Renal pelvis (tissue), 4 donors: ENCODE measurements around the gene HDAC7. TPM values are rescaled to one million over a fixed set of nuclear protein-coding genes. Genes with fewer than 3 reads are reported as not detected.
A peak's percentile ranks its signal among the peaks of the same experiment; 100 is the strongest.

ENCODE experiments used
- DNase-seq: peaks from one replicate; pipeline ENCODE4 v3.0.0-alpha.2; 2013
- polyA plus RNA-seq, 3 donors: library from polyadenylated mRNA; unstranded; fragments of 120-200 nt; gene quantifications; one replicate each; pipeline ENCODE4 v1.2.1, GENCODE V29; 2013; ENCODE audit not compliant: insufficient read length in 3 of 3

Gene HDAC7
- polyA plus RNA-seq, 3 donors, result 80.8 to 93.5 (median 90.2) TPM

DNA sequence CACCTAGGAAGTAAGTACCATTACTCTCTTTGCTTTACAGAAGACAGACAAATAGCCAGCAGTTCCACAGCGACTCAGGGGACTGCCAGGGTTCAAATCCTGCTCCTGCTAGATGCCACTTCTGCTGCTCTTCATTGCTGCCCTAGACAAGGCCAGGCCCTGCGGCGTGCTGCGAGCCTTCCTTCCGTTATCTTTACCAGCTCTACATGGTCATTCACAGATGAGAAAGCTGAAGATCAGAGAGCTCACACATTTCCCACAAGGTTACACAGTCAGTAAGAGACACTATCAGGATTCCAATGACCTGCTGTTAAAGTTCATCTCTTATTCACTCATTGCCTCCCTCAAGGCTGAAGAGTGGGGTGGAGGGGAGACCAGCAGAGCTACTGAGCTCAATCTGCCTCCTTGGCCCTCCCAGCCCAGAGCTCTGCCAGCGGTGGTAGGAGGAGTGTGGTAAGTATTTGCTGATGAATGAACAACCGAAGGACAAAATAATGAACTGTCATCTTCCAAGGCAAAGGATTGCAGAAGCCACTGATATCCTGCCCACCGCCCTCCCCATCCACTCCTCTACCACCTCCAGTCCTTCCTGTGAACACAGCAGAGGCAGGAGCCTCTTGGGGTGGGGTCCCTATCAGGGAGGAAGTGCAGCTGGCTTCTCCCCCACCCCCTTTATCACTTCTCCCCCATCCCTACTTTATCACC is 14.6 kb upstream of the HDAC7 start:
- DNase-seq, result no peak

DNA sequence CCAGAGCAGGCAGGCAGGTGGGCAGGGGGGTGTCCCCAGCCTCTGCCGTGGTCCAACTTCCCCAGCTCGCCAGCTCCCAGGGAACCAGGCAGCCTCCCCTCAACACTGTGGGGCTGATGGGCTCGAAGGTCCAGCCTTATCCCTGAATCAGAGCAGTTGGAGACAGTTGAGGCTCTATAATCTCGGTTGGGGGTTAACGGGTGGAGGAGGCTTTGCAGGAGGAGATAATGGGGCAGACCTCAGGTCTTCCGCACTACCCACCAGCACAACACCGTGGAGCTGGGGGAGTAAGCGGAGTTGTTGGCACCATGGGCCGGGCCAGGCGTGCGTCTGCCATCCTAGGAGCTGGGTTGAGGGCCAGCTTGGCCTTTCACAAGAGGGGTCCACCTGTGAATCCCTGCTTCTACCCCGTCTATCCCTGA is 13.9 kb upstream of the HDAC7 start:
- DNase-seq, result no peak

DNA sequence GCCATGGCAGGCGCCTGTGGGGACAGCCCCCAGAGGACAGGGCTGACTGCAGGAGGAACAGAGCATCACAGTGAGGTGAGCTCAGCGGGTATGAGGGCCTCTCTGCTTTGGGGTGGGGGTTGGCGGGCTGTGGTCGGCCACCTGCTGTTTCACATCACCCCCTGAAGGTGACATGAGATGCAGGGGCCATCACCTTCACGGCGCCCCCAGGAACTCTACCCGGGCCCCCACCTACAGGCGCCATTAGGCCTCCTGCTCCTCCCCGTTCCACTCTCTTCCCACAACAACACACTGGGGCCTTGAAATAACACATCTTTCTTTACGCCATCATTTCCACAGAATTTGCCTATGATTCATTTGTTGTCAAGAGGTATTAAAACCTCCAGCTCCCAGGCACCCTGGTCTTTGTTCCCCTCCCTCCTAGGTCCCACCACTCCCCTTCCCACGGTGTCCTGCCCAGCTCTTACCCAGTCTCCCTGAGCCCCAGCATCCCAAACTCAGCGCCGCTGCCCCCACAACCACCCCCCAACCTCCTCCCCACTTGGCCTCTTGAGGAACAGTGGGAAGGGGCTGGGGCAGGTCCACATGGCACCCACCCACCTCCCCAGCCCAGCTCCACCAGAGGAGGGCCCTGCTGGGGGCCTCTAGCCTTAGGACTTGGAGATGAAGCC is 12.7 kb upstream of the HDAC7 start:
- no peak for DNase-seq

DNA sequence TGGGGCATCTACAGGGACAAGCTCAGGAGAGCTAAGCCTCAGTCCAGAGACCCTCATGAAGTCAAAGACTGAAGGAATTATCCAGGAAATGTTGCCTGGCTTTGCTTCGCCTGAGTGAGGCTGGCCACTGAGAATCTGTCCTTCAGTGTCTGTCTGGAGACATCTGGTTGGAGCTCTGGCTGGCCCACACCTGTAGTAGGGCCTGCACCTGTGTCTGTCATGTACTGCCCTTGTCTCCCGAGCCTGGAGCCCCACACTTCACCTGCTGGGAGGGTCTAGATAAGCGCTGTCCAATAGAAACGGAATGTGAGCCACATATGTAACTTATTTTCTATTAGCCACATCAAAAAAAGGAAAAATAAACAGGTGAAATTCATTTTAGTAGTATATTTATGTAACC is 9.9 kb upstream of the HDAC7 start:
- no peak for DNase-seq

DNA sequence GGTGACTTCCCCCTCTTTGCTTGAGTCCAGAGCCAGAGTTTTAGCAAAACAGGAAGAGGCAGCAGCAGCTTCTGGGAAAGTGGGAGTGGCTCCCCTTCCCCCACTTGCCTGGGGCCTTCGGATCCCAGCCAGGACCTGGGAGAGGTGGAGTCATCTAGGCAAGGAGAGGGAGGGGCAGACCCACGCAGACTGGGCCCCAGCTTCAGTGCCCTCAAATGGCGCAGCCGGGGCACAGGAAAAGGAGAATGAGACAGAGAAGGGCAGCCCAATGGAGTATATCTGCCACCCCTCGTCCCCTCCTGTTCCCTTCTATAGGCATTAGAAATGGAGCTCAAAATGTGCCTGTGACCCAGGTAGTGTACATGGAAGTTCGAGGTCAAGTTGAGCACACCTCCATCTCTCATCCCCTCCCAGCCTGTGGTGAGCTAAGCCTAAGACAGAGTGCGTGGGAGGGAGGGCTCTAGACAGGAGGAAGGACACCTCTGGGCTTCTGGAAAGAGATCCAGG is 9.3 kb upstream of the HDAC7 start:
- DNase-seq, result no peak

DNA sequence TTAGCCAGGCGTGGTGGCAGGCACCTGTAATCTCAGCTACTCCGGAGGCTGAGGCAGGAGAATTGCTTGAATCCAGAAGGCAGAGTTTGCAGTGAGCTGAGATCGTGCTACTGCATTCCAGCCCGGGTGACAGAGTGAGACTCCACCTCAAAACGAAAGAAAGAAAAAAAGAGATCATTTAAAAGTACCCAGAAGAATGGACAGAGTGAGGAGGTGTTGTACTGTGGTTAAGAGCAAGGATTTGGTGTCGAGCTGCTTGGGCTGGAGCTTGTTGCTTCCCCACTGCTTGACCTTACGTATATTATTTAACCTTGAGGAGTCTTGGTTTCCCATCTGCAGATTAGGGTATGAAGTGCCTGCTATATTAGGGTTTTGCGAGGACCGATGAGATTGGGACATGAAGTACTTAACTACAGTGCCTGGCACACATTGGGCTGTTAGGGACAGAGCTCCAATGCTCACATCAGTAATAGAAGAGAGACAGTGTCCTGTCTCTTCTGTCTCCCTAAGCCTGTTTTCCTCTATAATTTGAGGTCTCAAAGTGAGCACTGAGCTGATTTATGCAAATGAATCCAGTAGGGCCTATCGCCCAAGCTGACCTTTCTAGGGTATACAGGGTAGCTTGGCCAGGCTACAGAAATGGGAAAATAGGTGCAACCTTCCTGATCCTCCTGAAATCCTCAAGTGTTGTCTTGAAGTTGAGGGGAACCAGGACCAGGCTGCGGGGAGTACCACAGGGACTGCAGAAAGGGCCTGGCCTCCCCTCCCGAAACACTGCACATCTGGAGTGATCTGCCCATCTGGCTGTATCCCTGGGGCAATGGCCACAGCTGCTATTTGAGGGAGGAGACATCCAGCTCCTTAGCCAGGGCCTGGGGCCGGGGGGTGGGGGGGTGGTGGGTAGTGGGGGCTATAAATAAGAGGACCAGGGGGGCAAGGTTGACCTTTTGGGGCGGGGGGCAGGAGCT is 8.6 kb upstream of the HDAC7 start:
- DNase-seq, result no peak

DNA sequence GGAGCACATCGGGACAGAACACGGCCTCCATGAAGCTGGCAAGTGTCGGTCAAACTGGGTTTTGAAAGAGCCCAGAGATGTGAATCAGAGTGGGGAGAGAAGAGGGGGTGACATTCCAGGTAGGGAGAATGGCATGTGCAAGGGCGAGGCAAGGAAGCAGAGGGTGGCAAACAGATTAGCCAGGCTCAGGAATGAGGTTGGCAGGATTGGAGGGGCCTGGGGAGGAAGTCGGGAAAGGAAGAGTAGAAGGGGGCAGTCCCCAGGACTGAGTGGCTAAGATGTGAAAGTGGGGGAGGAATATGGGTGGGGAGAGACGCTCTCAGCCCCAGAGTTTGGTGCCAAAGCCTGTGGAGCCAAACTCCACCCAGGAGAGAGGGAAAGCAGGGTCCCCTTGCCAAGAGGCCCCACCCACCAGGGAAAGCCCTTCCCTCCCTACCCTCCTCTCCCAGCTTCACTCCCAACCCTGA is 5.5 kb upstream of the HDAC7 start:
- no peak for DNase-seq

DNA sequence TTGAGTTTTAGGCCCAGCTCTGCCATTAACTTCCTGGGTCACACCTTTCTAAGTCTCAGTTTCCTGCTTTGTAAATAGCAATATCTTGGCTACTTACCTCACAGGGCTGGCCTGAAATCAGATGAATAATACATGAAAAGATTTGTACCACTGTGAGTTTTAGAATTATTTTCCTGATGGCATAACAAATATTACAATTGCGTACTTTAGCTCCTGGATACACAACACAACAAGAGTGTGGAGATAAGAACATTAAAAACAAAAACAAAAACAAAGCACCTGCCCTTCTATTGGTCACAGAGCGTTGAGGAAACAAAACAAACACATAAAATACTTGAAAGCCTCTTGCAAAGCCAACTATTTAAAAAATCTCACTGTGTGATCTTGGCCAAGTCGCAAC is 4.9 kb upstream of the HDAC7 start:
- no peak for DNase-seq

DNA sequence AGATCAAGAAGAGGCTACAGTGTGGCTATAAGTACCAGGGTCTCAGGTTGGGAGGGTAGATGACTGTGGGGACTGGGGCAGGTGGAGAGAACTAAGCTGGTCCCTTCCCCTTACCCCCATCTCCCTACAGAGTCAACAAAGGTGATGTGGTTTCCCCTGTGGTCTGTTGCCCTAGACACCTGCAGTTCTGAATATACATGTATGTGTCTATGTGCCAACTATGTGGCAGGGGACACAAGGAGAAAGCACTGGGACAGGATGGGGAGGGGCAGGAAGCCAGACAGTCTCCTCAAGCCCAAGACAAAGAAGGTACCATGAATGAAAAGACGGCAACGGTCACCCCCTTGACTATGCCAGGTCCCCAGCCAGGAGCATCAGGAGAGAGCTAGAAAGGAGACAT is 4.5 kb upstream of the HDAC7 start:
- DNase-seq, result no peak

DNA sequence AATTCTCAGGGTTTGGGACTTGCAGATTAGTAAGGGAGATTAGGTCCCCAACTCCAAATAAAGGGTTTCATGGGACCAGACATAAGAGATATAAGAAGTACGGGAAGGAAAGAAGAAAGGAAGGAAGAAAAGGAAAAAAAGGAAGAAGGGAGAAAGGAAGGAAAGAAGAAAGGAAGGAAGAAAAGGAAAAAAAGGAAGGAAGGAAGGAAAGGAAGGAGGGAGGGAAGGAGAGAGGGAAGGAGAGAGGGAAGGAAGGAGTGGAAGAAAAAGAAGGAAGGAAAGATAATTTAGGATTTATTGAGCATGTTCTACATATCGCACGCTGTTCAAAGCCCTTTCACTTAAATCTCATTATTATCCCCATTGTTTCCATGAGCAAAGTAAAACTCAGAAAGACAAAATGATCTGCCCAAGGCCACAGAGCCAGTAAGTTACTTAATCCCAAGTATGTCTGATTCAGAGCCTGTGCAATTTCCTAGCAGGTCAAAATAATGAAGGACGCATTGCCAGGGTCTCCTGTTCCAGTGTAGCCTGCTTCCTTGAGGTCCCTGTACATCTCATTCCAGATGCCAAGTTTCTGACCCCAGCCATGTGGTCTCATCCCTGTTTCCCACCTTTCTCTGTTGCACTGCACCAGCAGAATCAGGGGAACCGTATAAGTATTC is 3.9 kb upstream of the HDAC7 start:
- DNase-seq, result no peak

DNA sequence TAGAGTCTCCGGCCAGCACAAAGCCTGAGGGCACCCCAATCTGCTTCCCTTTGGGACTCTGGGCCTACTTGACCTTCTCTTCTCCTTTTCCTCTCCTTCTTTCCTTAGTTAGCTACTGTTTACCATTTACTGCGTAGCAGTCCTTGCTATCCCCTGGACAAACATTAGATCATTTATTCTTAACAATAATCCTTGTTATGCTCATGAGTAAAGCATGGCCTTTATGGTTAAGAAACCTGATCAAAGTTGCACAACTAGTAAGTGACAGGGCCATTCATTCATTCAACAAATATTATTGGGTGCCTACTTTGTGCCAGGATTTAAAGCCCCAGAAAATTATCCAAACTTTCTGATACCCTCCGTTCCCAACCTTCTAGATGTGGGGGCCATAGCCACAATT is 3.2 kb upstream of the HDAC7 start:
- DNase-seq, result no peak

DNA sequence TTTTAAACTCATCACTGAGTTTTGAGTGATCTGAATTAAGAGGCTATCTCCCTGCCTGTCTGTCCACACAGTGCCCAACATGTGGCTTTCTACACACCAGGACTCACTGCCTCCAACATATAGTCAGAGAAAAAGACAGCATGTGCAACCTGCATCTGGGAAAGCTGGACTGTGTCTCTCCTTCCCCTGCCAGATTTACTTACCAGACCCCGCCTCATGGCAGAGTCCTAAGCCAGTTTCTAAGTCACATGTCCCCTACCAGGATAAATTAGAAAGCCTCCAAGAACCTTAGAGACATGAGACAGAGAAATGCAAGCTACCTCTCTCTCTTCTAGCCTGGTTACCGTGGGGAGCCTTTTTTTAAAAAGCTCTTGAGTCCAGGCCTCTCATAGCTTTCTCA is 2.7 kb upstream of the HDAC7 start:
- no peak for DNase-seq

DNA sequence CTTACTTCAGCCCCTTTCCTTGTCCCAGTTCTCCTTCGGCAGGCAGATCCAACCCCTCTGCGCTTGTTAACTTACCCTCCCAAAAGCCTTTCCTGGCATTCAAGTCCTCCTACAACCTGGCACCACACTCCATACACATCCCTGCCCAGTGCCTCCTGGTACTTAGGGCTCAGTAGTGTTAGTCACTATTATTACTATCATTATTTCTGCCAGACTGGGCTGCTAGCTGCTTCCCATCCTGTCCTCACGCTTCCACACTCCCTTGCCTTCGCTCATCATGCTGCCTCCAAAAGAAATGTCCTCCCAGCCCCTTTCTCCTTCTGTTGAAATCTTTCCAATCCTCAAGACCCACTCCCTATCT is 1.6 kb upstream of the HDAC7 start:
- no peak for DNase-seq

DNA sequence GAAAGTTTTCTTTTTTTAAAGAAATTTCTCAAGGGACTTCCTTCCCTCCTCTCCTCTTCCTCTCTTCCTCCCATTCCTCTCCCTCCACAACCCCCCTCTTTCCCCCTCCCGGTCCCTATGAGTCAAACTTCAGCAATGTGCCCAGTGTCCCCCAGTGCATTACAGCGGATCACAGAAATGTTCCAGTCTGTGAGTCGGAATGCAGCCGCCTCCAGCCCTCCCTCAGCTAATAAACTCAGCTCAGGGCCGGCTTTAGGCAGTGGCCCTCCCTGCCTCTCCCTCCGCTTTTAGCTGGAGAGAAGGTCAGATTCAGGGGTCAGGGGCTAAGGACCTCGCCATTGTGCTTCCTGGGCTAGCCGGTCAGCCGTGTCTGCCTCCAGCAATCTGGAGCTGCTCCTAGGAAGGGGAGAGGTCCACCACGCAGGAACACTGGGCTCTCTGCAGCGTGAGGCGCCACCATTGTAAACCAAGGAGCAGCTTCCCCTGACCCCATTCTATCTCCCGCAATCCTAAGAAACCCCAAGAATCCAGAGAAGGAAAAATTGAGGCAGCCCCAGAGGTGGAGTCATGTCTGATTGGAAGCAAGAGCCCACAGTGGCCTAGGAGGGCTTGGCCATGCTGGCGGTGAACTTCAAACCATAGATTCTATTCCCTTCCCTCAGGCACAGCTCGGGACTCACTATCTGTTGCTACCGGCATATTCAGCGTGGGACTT is 1.1 kb upstream of the HDAC7 start:
- peak; percentile 94 for DNase-seq

DNA sequence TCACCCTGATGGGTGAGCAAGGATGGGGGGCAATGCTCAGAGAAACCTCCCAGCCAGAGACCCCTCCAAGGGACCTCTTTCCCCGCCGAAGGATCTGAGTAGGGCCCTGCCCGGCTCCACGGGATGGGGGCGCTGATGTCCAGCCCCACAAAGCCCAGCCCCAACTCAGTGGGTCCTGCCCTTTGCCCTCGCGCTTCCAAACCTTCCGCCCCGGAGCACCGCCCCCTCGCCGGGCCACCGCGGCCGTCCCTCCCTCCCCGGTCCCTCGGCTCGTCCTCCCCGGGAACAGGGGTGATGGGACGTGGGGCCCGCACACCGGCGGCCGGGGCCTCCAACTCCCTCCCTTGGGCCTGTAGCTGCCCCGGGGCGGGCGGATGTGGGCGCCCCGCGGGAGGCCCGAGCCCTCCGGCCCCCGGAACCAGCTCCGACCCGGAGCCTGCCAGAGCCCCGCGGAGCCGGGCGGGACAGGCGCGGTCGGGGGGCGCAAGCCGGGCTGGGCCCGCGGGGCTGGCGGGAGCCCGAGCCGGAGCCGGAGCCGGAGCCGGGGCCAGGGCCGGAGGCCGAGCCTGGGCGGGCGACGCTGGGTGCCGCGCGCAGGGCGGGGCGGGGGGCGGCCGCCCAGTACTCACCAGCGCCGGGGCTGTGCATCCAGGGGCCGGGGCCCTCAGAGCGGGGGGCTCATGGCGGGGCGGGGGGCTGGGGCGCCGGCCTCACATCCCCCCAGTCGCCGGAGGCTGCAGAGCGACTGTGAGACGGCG is 386 bp downstream of the HDAC7 start:
- DNase-seq, result no peak

DNA sequence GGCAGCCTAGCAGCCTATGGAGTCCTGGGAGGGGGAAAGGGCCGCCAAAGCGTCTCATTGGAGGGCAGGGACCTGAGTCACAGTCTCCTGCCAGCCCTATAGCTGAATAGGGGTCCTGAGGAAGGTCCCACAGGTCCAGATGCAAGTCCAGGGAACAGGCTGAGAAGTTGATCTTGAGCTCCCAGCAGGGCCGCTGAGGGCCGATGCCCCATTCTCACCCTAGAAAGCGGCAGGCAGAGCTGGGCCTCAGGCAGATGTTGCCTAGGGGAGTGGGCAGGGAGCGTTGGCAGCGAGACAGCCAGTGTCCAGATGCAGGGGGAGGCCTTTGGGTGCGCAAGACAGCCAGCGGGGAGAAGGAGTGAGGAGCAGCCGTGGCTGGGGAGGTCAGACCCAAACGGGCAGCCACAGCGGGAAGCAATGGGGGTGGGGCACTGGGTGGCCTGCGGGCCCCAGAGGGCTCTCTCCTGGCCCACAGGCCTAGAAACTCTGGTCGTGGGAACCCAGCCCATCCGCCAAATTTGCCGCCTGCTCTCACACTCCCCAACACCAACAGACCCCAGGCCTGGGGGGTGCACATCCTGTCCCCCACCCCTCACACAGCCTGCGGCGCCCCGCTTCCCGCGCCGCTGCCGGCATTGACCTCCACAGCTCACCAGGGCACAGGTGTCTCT is 1.1 kb downstream of the HDAC7 start:
- no peak for DNase-seq

DNA sequence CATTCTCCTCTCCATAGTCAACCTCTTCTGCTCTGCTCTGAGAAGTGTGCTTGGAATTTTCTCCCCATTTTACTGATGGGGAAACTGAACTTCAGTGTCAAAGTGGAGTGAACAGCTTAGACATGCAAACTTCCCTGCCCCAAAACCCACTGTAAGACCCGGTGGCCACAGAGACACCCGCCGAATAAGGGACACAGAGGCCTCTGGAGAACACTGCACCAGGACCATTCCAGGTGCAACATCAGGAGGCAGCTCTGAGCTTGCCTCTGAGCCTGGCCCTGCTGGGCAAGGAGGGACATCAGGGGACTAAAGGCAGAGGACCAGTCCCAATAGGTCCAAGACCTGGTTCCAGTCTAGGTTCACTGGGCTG is 1.7 kb downstream of the HDAC7 start:
- no peak for DNase-seq

DNA sequence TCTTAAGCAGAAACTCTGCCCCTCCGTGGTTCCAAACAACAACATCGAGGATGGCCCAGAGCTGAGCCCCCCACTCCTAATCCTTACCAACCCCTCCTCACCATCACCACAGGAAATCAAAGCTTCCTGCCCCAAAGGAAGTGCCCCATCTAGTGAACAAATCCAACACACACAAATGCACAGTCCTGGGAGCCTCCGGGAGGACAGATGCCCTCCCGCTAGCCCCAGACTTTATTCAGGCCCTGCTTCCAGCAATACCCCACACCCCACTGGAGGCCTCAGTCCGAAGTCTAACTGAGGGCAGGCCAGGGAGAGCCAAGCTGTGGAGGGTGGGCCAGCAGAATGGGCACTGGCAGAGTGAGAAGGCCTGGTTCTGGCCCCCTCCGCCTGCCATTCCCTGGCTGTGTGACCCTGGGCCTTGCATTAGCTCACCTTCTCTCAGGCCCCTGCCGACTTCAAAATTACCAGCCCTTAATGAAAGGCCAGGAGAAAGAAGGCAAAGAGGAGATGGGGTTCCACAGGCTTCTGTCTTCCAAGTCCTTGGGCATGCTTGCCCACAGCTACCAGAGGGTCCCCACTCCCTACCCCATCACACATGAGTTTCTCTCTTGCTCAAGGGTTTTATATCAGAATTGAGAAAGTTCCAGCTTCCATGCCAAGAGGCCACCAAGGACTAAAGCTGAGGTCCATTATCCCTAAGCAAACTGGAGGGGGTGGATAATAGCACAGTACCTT is 2.3 kb downstream of the HDAC7 start:
- no peak for DNase-seq
